ENCODE measurements around the gene HDAC4. TPM values are rescaled to one million over a fixed set of nuclear protein-coding genes. Genes with fewer than 3 reads are reported as not detected.
A peak's percentile ranks its signal among the peaks of the same experiment; 100 is the strongest.

HDAC4 gene
- total and polyA plus RNA-seq, 2 donors (not counting 1 experiment from before 2014, with no cell fraction given): 13.5 to 46.0 TPM

- H3K4me1 Mint-ChIP-seq: peaks cover 39% of the 10 kb centered on the region
- Histone ChIP-seq H2AFZ (ENCODE audit: insufficient read depth, low read depth, low read length, poor library complexity, severe bottlenecking) (no peak overlapping the region), H3K4me1 (ENCODE audit: control insufficient read depth in 2 of 2, insufficient read depth in 2 of 2, low read length in 2 of 2) (peaks cover 25 to 37% of the 10 kb centered on the region in 2 donors), H3K9ac (ENCODE audit: low read length) (no peak overlapping the region), H3K9me3 (ENCODE audit: control extremely low read depth in 1 of 3, control insufficient read depth in 2 of 3, insufficient read depth in 1 of 3, low read length in 2 of 3) (peaks cover 0 to 7% (median 0%) of the 10 kb centered on the region in 3 donors), H3K4me2 (replicated peaks; ENCODE audit: low read depth, low read length, poor library complexity, severe bottlenecking) (no peak overlapping the region), H3K27me3 (replicated peaks in 1 of 4; ENCODE audit: control extremely low read depth in 1 of 4, control insufficient read depth in 3 of 4, insufficient read depth in 4 of 4, low read length in 3 of 4) (peaks cover 0 to 45% (median 14%) of the 10 kb centered on the region in 4 experiments), H3K36me3 (replicated peaks in 1 of 2; ENCODE audit: control extremely low read depth in 1 of 2, control insufficient read depth in 1 of 2, extremely low read depth in 1 of 2, insufficient read depth in 2 of 2, low read length in 1 of 2) (no peaks in the 10 kb centered on the region), H3K79me2 (ENCODE audit: control insufficient read depth, insufficient read depth, low read length) (peaks cover 66% of the 10 kb centered on the region), H3K27ac (ENCODE audit: low read length in 2 of 2) (no peak overlapping the region), H3K4me3 (ENCODE audit: control extremely low read depth in 1 of 5, extremely low read depth in 1 of 5, insufficient read depth in 1 of 5, low read depth in 2 of 5, low read length in 4 of 5) (no peak overlapping the region), H4K20me1 (ENCODE audit: control insufficient read depth, insufficient read depth, low read length, poor library complexity, severe bottlenecking) (peaks cover 93% of the 10 kb centered on the region)
- intact Hi-C loops (cut with micrococcal nuclease): loop anchor here (5.0 kb wide), 1 partner anchor 152 kb away; the partner anchor contains the start of gene HDAC4
- 77% methylated on average over 30 of the region's 30 CpGs for WGBS (ENCODE audit: insufficient coverage)
- H3K27me3 Mint-ChIP-seq: peaks cover 17% of the 10 kb centered on the region
- DNase-seq (peak; percentile 37), ATAC-seq (ENCODE audit: low read depth) (no peak)
- H3K9me3 Mint-ChIP-seq (ENCODE audit: insufficient read depth): no peaks in the 10 kb centered on the region
- CTCF ChIA-PET: no interaction called here
- TF ChIP-seq CTCF (IDR thresholded peaks at IDR 0.05) (no peak), EZH2 (IDR thresholded peaks at IDR 0.05; ENCODE audit: borderline replicate concordance, insufficient read depth, low read depth, low read length, poor library complexity, severe bottlenecking) (no peak)
- no peak overlapping the region for H3K27ac Mint-ChIP-seq
- POLR2A ChIA-PET: no interaction called here
- no peak overlapping the region for H3K4me3 Mint-ChIP-seq
These were observed 150.4 kb downstream of the HDAC4 start for GRCh38 chr2:239250216-239251081.

- CTCF ChIA-PET: no interaction called here
These were observed 151.0 kb downstream of the HDAC4 start for GRCh38 chr2:239249776-239250175.

More at GRCh38 chr2:239249776-239250175, 151.0 kb downstream of the HDAC4 start:
- WGBS (ENCODE audit: insufficient coverage): 83% methylated on average over 17 of the region's 17 CpGs
- H3K9me3 Mint-ChIP-seq (ENCODE audit: insufficient read depth): no peaks in the 10 kb centered on the region
- peaks cover 23 to 30% of the 10 kb centered on the region in 2 donors for H3K4me1 ChIP-seq (ENCODE audit: control insufficient read depth in 2 of 2, insufficient read depth in 2 of 2, low read length in 2 of 2)
- TF ChIP-seq CTCF (IDR thresholded peaks at IDR 0.05) (no peak), EZH2 (IDR thresholded peaks at IDR 0.05; ENCODE audit: borderline replicate concordance, insufficient read depth, low read depth, low read length, poor library complexity, severe bottlenecking) (no peak)
- no peak overlapping the region for H3K9ac ChIP-seq (ENCODE audit: low read length)
- H3K4me3 ChIP-seq (ENCODE audit: control extremely low read depth in 1 of 5, extremely low read depth in 1 of 5, insufficient read depth in 1 of 5, low read depth in 2 of 5, low read length in 4 of 5): no peak overlapping the region
- H3K4me1 Mint-ChIP-seq: peaks cover 32% of the 10 kb centered on the region
- H3K36me3 ChIP-seq (replicated peaks in 1 of 2; ENCODE audit: control extremely low read depth in 1 of 2, control insufficient read depth in 1 of 2, extremely low read depth in 1 of 2, insufficient read depth in 2 of 2, low read length in 1 of 2): no peaks in the 10 kb centered on the region
- intact Hi-C loops (cut with micrococcal nuclease): loop anchor here (5.0 kb wide), 1 partner anchor 153 kb away; the partner anchor contains the start of gene HDAC4
- H3K27me3 Mint-ChIP-seq: peaks cover 17% of the 10 kb centered on the region
- H3K4me3 Mint-ChIP-seq: no peak overlapping the region
- H3K27me3 ChIP-seq (replicated peaks in 1 of 4; ENCODE audit: control extremely low read depth in 1 of 4, control insufficient read depth in 3 of 4, insufficient read depth in 4 of 4, low read length in 3 of 4): peaks cover 0 to 45% (median 14%) of the 10 kb centered on the region in 4 experiments
- peaks cover 72% of the 10 kb centered on the region for H3K79me2 ChIP-seq (ENCODE audit: control insufficient read depth, insufficient read depth, low read length)
- H3K27ac Mint-ChIP-seq: no peak overlapping the region
- H3K9me3 ChIP-seq (ENCODE audit: control extremely low read depth in 1 of 3, control insufficient read depth in 2 of 3, insufficient read depth in 1 of 3, low read length in 2 of 3): peaks cover 0 to 7% (median 0%) of the 10 kb centered on the region in 3 donors
- no peak overlapping the region for H3K27ac ChIP-seq (ENCODE audit: low read length in 2 of 2)
- H4K20me1 ChIP-seq (ENCODE audit: control insufficient read depth, insufficient read depth, low read length, poor library complexity, severe bottlenecking): peaks cover 91% of the 10 kb centered on the region
- H3K4me2 ChIP-seq (replicated peaks; ENCODE audit: low read depth, low read length, poor library complexity, severe bottlenecking): no peak overlapping the region
- POLR2A ChIA-PET: no interaction called here
- H2AFZ ChIP-seq (ENCODE audit: insufficient read depth, low read depth, low read length, poor library complexity, severe bottlenecking): no peak overlapping the region
- DNase-seq (no peak), ATAC-seq (ENCODE audit: low read depth) (no peak)
